NB4 (cell line): ENCODE measurements around the gene PSMD10.

Experiments used
- MAX ChIP-seq: IDR thresholded peaks from 2 replicates; pipeline ENCODE4 v1.6.1; 2011; ENCODE audit warnings: low read depth, low read length
- MYC ChIP-seq: IDR thresholded peaks from 2 replicates; pipeline ENCODE4 v1.6.1; 2011; ENCODE audit warnings: low read depth, low read length
- POLR2A ChIP-seq: IDR thresholded peaks from 2 replicates; pipeline ENCODE4 v1.6.1; 2011; ENCODE audit warnings: mild to moderate bottlenecking; ENCODE audit not compliant: insufficient read length; ENCODE audit errors: extremely low read depth
- TF ChIP-seq, protein P1 (sequence below): IDR thresholded peaks from one replicate; pipeline ENCODE4 v1.5.1; 2012; ENCODE audit warnings: low read depth, low read length

DNA sequence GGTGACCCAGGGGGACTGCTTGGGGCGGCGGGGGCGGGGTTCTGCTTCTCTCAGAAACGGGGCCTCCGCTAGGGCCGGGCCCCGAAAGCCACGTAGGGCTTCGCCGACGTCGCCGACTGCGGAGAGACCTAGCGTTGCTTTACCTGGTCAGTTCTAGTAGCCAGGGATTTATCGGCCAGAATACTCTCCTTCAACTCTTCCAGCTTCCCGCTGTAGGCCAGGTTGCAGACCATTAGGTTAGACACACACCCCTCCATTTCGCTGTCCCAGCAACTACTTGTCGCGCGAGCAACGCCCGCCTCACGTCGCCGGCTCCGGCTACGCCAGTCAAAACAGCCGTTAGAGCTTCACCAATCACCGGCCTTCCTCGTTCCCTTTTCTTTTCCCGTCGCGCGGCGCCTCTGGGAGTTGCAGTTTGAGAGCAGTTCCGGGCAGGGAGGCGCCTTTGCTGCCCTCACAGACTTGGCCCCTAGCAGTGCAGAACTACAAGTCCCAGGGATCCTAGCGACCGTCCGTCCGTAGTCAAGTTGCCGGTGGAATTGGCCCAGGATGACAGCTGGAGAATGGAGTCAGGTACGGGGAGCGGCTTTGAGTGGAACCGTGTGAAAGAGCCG, at the start of gene PSMD10, which contains the start of gene ATG4A:
- TF ChIP-seq, protein P1, sequence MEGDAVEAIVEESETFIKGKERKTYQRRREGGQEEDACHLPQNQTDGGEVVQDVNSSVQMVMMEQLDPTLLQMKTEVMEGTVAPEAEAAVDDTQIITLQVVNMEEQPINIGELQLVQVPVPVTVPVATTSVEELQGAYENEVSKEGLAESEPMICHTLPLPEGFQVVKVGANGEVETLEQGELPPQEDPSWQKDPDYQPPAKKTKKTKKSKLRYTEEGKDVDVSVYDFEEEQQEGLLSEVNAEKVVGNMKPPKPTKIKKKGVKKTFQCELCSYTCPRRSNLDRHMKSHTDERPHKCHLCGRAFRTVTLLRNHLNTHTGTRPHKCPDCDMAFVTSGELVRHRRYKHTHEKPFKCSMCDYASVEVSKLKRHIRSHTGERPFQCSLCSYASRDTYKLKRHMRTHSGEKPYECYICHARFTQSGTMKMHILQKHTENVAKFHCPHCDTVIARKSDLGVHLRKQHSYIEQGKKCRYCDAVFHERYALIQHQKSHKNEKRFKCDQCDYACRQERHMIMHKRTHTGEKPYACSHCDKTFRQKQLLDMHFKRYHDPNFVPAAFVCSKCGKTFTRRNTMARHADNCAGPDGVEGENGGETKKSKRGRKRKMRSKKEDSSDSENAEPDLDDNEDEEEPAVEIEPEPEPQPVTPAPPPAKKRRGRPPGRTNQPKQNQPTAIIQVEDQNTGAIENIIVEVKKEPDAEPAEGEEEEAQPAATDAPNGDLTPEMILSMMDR: no peak
- peak; percentile 49 for TF ChIP-seq POLR2A
- TF ChIP-seq MAX: peak; percentile 19; the same call in 1 of the 2 replicates
- no peak for TF ChIP-seq MYC
